Liver (tissue), 9 donors: ENCODE results near the gene HVCN1. TPM values are rescaled to one million over a fixed set of nuclear protein-coding genes. Genes with fewer than 3 reads are reported as not detected.

Experiments used
- DNase-seq: peaks from one replicate; pipeline ENCODE4 v3.0.0-alpha.2; 2017; ENCODE audit warnings: low spot score
- H3K27ac ChIP-seq, 2 donors: one replicate each; pipeline ENCODE4 v1.7.0; 2013; ENCODE audit warnings: inconsistent platforms in 2 of 2, low read length in 2 of 2, control low read depth in 1 of 2, low read depth in 1 of 2, mild to moderate bottlenecking in 1 of 2
- H3K27me3 ChIP-seq, 4 donors: one replicate each; pipeline versions ENCODE4 v1.6.1 to v1.7.0; 2013; ENCODE audit warnings: low read length in 3 of 4, inconsistent platforms in 1 of 4, mild to moderate bottlenecking in 1 of 4, moderate library complexity in 1 of 4; ENCODE audit not compliant: control insufficient read depth in 4 of 4, insufficient read depth in 4 of 4
- H3K36me3 ChIP-seq, 4 donors: one replicate each; pipeline versions ENCODE4 v1.6.1 to v1.7.0; 2013; ENCODE audit warnings: low read length in 3 of 4, mild to moderate bottlenecking in 3 of 4, low read depth in 1 of 4, moderate library complexity in 1 of 4; ENCODE audit not compliant: control insufficient read depth in 4 of 4, insufficient read depth in 3 of 4
- H3K4me1 ChIP-seq, 4 donors: one replicate each; pipeline versions ENCODE4 v1.6.1 to v1.7.0; 2013; ENCODE audit warnings: low read length in 3 of 4, mild to moderate bottlenecking in 3 of 4, moderate library complexity in 1 of 4; ENCODE audit not compliant: control insufficient read depth in 4 of 4, insufficient read depth in 4 of 4
- H3K4me3 ChIP-seq, 3 donors: one replicate each; pipeline versions ENCODE4 v1.6.1 to v1.7.0; 2013; ENCODE audit warnings: low read length in 3 of 3, control low read depth in 1 of 3, low read depth in 1 of 3, mild to moderate bottlenecking in 1 of 3
- H3K9ac ChIP-seq, 2 donors: one replicate each; pipeline ENCODE4 v1.7.0; 2013; ENCODE audit warnings: low read length in 2 of 2, mild to moderate bottlenecking in 2 of 2, moderate library complexity in 2 of 2, control low read depth in 1 of 2, low read depth in 1 of 2
- H3K9me3 ChIP-seq, 4 donors: one replicate each; pipeline versions ENCODE4 v1.6.1 to v1.7.0; 2013; ENCODE audit warnings: low read length in 3 of 4; ENCODE audit not compliant: control insufficient read depth in 4 of 4
- EGR1 ChIP-seq, 2 donors: IDR thresholded peaks; 2 replicates each; pipeline ENCODE4 v1.6.1; 2016 to 2018; ENCODE audit warnings: antibody characterized with exemption in 2 of 2, low read depth in 2 of 2
- FOXA1 ChIP-seq: IDR thresholded peaks from 2 replicates; pipeline ENCODE4 v1.6.1; 2016; ENCODE audit warnings: antibody characterized with exemption
- FOXA2 ChIP-seq: IDR thresholded peaks from 2 replicates; pipeline ENCODE4 v1.6.1; 2016; ENCODE audit warnings: antibody characterized with exemption
- GABPA ChIP-seq, 2 donors: IDR thresholded peaks in 1 of 2; conservative IDR thresholded peaks in 1 of 2; 2 replicates each; pipeline ENCODE4 v1.6.1; 2016; ENCODE audit warnings: antibody characterized with exemption in 2 of 2, mild to moderate bottlenecking in 1 of 2, moderate library complexity in 1 of 2
- HNF4A ChIP-seq, 2 donors: conservative IDR thresholded peaks; 2 replicates each; pipeline ENCODE4 v1.6.1; 2016; ENCODE audit warnings: antibody characterized with exemption in 2 of 2, mild to moderate bottlenecking in 2 of 2
- HNF4G ChIP-seq: IDR thresholded peaks from 2 replicates; pipeline ENCODE4 v1.6.1; 2016; ENCODE audit warnings: antibody characterized with exemption
- JUND ChIP-seq, 2 donors: IDR thresholded peaks; 2 replicates each; pipeline ENCODE4 v1.6.1; 2016; ENCODE audit warnings: antibody characterized with exemption in 2 of 2
- NR2F2 ChIP-seq: IDR thresholded peaks from 2 replicates; pipeline ENCODE4 v1.6.1; 2016; ENCODE audit warnings: antibody characterized with exemption
- RAD21 ChIP-seq, 2 donors: IDR thresholded peaks; 2 replicates each; pipeline ENCODE4 v1.6.1; 2016; ENCODE audit warnings: antibody characterized with exemption in 2 of 2, mild to moderate bottlenecking in 2 of 2
- RXRA ChIP-seq, 2 donors: IDR thresholded peaks; 2 replicates each; pipeline ENCODE4 v1.6.1; 2017 to 2018; ENCODE audit warnings: antibody characterized with exemption in 2 of 2, mild to moderate bottlenecking in 1 of 2
- SP1 ChIP-seq: IDR thresholded peaks from 2 replicates; pipeline ENCODE4 v1.6.1; 2018; ENCODE audit warnings: antibody characterized with exemption, mild to moderate bottlenecking
- TAF1 ChIP-seq: conservative IDR thresholded peaks from 2 replicates; pipeline ENCODE4 v1.6.1; 2016; ENCODE audit warnings: antibody characterized with exemption, mild to moderate bottlenecking
- YY1 ChIP-seq: IDR thresholded peaks from 2 replicates; pipeline ENCODE4 v1.6.1; 2016; ENCODE audit warnings: antibody characterized with exemption, mild to moderate bottlenecking
- WGBS: extraction: QIAGEN DNeasy Blood & Tissue Kit; methylation state at CpG from one replicate; pipeline ENCODE4 v1.1.7; 2013; 5-methylcytosine and 5-hydroxymethylcytosine counted together
- polyA plus RNA-seq, 2 donors: library from polyadenylated mRNA; stranded (reverse) in 1 of 2; unstranded in 1 of 2; fragments of 200-250 nt in 1 of 2; fragments of >200 nt in 1 of 2; fragmentation: Nextera tagmentation in 1 of 2; extraction: Ambion mirVana in 1 of 2; gene quantifications; one replicate each; pipeline versions ENCODE4 v1.2.1 to v1.2.3, GENCODE V29; 2013 to 2015
- total RNA-seq, 2 donors: library from RNA; depleted of rRNA; stranded (reverse); fragments of >200 nt; gene quantifications; one replicate each; pipeline ENCODE4 v1.2.3, GENCODE V29; 2014
- TF ChIP-seq, protein P1 (sequence below): fragments of 150-350 bp; IDR thresholded peaks from 2 replicates; pipeline ENCODE4 v1.5.1; 2017; ENCODE audit warnings: improper control_type of control experiment, low read depth, low read length; ENCODE audit not compliant: missing input control
- TF ChIP-seq, protein P2 (sequence below): IDR thresholded peaks from 2 replicates; pipeline ENCODE4 v1.6.1; 2016; ENCODE audit warnings: antibody characterized with exemption
- TF ChIP-seq, protein P3 (sequence below): IDR thresholded peaks from 2 replicates; pipeline ENCODE4 v1.6.1; 2016; ENCODE audit warnings: antibody characterized with exemption
- TF ChIP-seq, protein P4 (sequence below): IDR thresholded peaks from 2 replicates; pipeline ENCODE4 v1.6.1; 2016; ENCODE audit warnings: antibody characterized with exemption
- TF ChIP-seq, protein P5 (sequence below): IDR thresholded peaks from 2 replicates; pipeline ENCODE4 v1.6.1; 2016; ENCODE audit warnings: antibody characterized with exemption, mild to moderate bottlenecking
- donor health status: healthy.
- donor health status: healthy.
- donor health status: healthy.
- donor health status: healthy.
- donor health status: healthy.

HVCN1 gene
- total and polyA plus RNA-seq, 4 donors = 1.8 to 5.4 (median 2.5) TPM

DNA sequence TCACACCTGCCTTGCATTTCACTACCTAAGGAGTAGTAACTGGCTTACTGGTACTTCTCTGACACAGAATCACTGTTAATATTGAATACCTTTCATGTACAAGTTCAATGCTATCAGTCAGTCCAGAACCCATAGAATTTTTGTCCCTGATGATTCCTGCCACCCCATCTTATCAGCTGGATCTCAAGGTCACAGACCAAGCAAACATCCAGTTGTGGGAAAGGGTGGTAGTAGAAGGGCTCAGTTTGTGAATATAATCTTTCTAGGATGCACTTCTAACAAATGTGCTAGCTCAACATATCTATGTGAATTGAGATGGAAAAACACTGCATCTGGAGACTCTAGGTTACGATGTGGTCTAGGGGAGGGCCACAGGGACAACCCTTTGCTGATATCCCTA is 39.7 kb upstream of the HVCN1 start (continued):
- TF ChIP-seq, protein P1, sequence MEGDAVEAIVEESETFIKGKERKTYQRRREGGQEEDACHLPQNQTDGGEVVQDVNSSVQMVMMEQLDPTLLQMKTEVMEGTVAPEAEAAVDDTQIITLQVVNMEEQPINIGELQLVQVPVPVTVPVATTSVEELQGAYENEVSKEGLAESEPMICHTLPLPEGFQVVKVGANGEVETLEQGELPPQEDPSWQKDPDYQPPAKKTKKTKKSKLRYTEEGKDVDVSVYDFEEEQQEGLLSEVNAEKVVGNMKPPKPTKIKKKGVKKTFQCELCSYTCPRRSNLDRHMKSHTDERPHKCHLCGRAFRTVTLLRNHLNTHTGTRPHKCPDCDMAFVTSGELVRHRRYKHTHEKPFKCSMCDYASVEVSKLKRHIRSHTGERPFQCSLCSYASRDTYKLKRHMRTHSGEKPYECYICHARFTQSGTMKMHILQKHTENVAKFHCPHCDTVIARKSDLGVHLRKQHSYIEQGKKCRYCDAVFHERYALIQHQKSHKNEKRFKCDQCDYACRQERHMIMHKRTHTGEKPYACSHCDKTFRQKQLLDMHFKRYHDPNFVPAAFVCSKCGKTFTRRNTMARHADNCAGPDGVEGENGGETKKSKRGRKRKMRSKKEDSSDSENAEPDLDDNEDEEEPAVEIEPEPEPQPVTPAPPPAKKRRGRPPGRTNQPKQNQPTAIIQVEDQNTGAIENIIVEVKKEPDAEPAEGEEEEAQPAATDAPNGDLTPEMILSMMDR = no peak

DNA sequence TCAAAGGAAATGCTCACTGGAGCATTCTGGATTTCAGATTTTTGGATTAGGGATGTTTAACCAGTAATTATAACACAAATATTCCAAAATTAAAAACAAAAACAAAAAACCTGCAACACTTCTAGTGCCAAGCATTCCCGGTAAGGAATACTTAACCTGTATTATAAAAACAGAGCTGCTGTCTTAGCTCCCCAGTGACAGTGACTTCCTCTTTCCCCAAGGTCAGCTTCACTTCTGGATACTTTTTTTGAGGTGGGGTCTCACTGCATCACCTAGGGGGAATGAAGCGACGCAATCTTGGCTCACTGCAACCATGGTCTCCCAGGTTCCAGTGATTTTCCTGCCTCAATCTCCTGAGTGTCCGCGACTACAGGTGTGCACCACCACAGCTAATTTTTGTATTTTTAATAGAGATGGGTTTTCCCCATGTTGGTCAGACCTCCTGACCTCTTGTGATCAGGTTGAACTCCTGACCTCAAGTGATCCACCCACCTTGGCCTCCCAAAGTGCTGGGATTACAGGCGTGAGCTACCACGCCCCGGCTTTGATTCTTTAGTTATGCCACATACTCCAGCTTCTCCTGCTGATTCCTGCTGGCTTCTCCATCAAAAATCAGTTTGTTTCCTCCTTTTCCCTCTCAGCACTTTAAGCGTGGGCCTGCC is 37.9 kb upstream of the HVCN1 start:
- DNase-seq = no peak
- no peaks in the 10 kb centered on the region for H3K27me3 ChIP-seq
- H3K27ac ChIP-seq = no peak overlapping the region
- WGBS = 86% methylated on average over 9 of the region's 9 CpGs
- peaks cover 7 to 67% (median 48%) of the 10 kb centered on the region in 4 donors for H3K36me3 ChIP-seq
- peaks cover 5 to 18% (median 8%) of the 10 kb centered on the region in 4 donors for H3K4me1 ChIP-seq
- H3K9me3 ChIP-seq = no peaks in the 10 kb centered on the region
- H3K9ac ChIP-seq = no peak overlapping the region
- TF ChIP-seq TAF1 = no peak
- TF ChIP-seq, protein P2, sequence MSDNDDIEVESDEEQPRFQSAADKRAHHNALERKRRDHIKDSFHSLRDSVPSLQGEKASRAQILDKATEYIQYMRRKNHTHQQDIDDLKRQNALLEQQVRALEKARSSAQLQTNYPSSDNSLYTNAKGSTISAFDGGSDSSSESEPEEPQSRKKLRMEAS = no peak
- no peak for TF ChIP-seq RAD21 (IDR thresholded peaks at IDR 0.05)
- TF ChIP-seq FOXA2 = no peak
- no peak overlapping the region for H3K4me3 ChIP-seq

DNA sequence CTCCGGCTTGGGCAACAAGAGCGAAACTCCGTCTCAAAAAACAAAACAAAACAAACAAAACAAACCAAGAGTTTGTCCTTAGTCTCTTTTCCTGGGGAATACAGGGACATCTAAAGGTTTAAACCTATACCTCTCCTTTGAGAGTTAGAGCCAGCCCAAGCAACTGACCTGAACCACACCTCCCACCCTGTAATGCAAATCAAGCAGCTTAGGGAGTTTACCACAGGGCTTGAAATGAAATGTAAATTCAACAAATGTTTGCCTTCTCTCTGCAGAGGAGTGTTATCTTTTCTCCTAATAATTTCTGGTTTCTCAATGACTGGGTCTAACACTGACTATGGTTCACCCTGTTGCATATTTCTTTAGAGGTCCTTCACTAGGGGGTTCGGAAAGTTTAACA is 37.1 kb upstream of the HVCN1 start:
- no peaks in the 10 kb centered on the region for H3K9me3 ChIP-seq
- 90% methylated on average over 4 of the region's 4 CpGs for WGBS
- H3K4me1 ChIP-seq = peaks cover 0 to 10% (median 5%) of the 10 kb centered on the region in 4 donors
- no peaks in the 10 kb centered on the region for H3K27me3 ChIP-seq
- H3K27ac ChIP-seq = no peak overlapping the region
- TF ChIP-seq FOXA1 (no peak), RXRA (IDR thresholded peaks at IDR 0.05) (no peak), YY1 (no peak), RAD21 (IDR thresholded peaks at IDR 0.05) (no peak), HNF4G (no peak), NR2F2 (no peak), TAF1 (no peak), GABPA (IDR thresholded peaks at IDR 0.05 in 1 of 2, conservative IDR thresholded peaks at IDR 0.05 in 1 of 2) (no peak), FOXA2 (no peak), SP1 (no peak), HNF4A (conservative IDR thresholded peaks at IDR 0.05) (no peak), EGR1 (IDR thresholded peaks at IDR 0.05; ENCODE audit: low read depth in 2 of 2) (no peak), JUND (IDR thresholded peaks at IDR 0.05) (no peak)
- TF ChIP-seq, protein P1 = no peak
- TF ChIP-seq, protein P3, sequence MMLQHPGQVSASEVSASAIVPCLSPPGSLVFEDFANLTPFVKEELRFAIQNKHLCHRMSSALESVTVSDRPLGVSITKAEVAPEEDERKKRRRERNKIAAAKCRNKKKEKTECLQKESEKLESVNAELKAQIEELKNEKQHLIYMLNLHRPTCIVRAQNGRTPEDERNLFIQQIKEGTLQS = no peak
- TF ChIP-seq, protein P4, sequence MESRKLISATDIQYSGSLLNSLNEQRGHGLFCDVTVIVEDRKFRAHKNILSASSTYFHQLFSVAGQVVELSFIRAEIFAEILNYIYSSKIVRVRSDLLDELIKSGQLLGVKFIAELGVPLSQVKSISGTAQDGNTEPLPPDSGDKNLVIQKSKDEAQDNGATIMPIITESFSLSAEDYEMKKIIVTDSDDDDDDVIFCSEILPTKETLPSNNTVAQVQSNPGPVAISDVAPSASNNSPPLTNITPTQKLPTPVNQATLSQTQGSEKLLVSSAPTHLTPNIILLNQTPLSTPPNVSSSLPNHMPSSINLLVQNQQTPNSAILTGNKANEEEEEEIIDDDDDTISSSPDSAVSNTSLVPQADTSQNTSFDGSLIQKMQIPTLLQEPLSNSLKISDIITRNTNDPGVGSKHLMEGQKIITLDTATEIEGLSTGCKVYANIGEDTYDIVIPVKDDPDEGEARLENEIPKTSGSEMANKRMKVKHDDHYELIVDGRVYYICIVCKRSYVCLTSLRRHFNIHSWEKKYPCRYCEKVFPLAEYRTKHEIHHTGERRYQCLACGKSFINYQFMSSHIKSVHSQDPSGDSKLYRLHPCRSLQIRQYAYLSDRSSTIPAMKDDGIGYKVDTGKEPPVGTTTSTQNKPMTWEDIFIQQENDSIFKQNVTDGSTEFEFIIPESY = no peak
- TF ChIP-seq, protein P5, sequence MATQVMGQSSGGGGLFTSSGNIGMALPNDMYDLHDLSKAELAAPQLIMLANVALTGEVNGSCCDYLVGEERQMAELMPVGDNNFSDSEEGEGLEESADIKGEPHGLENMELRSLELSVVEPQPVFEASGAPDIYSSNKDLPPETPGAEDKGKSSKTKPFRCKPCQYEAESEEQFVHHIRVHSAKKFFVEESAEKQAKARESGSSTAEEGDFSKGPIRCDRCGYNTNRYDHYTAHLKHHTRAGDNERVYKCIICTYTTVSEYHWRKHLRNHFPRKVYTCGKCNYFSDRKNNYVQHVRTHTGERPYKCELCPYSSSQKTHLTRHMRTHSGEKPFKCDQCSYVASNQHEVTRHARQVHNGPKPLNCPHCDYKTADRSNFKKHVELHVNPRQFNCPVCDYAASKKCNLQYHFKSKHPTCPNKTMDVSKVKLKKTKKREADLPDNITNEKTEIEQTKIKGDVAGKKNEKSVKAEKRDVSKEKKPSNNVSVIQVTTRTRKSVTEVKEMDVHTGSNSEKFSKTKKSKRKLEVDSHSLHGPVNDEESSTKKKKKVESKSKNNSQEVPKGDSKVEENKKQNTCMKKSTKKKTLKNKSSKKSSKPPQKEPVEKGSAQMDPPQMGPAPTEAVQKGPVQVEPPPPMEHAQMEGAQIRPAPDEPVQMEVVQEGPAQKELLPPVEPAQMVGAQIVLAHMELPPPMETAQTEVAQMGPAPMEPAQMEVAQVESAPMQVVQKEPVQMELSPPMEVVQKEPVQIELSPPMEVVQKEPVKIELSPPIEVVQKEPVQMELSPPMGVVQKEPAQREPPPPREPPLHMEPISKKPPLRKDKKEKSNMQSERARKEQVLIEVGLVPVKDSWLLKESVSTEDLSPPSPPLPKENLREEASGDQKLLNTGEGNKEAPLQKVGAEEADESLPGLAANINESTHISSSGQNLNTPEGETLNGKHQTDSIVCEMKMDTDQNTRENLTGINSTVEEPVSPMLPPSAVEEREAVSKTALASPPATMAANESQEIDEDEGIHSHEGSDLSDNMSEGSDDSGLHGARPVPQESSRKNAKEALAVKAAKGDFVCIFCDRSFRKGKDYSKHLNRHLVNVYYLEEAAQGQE = no peak
- TF ChIP-seq, protein P2 = no peak
- H3K36me3 ChIP-seq = peaks cover 7 to 72% (median 55%) of the 10 kb centered on the region in 4 donors
- H3K4me3 ChIP-seq = no peak overlapping the region
- no peak overlapping the region for H3K9ac ChIP-seq
- no peak for DNase-seq
